Measurements from ENCODE around the gene SELENBP1. TPM values are rescaled to one million over a fixed set of nuclear protein-coding genes. Genes with fewer than 3 reads are reported as not detected.

SELENBP1 gene
- total RNA-seq = not detected
- 1.2 TPM for total RNA-seq (2013)

- Mint-ChIP-seq H3K36me3 (no peaks in the 10 kb centered on the region), H3K9me3 (no peaks in the 10 kb centered on the region), H3K27ac (no peak within 1 kb of the TSS), H3K4me1 (no peaks in the 10 kb centered on the region), H3K4me3 (no peak within 1 kb of the TSS), H3K27me3 (ENCODE audit: low read depth in 2 of 2) (peaks cover 0 to 2% of the 10 kb centered on the region in 2 donors)
- Histone ChIP-seq H3K4me1 (ENCODE audit: control insufficient read depth, insufficient read depth, low read length) (peaks cover 9% of the 10 kb centered on the region), H3K9me3 (ENCODE audit: control insufficient read depth, insufficient read depth, low read length) (no peaks in the 10 kb centered on the region), H3K27ac (ENCODE audit: low read length) (no peak within 1 kb of the TSS), H3K36me3 (ENCODE audit: control insufficient read depth, insufficient read depth, low read length) (no peaks in the 10 kb centered on the region), H3K4me3 (ENCODE audit: low read length) (no peak within 1 kb of the TSS), H3K27me3 (ENCODE audit: control insufficient read depth, insufficient read depth, low read length) (no peaks in the 10 kb centered on the region)
- intact Hi-C loops (cut with micrococcal nuclease) = no loop called here
- 95% methylated on average over 11 of the region's 11 CpGs for WGBS (ENCODE audit: insufficient coverage)
- ATAC-seq (no peak), DNase-seq (no peak)
- TF ChIP-seq CTCF (IDR thresholded peaks at IDR 0.05) = no peak
Observed at GRCh38 chr1:151372058-151372934, at the start of gene SELENBP1. TSS of gene SELENBP1 (minus strand) at chr1:151372705. CDS start at chr1:151372641, 64 bp downstream.

- 97% methylated on average over 2 of the region's 5 CpGs for WGBS (ENCODE audit: insufficient coverage)
- DNase-seq = no peak
- Mint-ChIP-seq H3K9me3 (no peaks in the 10 kb centered on the region), H3K36me3 (peaks cover 12% of the 10 kb centered on the region), H3K27me3 (ENCODE audit: low read depth in 2 of 2) (no peaks in the 10 kb centered on the region), H3K27ac (no peak overlapping the region), H3K4me3 (no peak overlapping the region), H3K4me1 (no peaks in the 10 kb centered on the region)
- intact Hi-C loops (cut with micrococcal nuclease) = no loop called here
- no peaks in the 10 kb centered on the region for H3K4me1 ChIP-seq (ENCODE audit: control insufficient read depth, insufficient read depth, low read length)
- H3K4me3 ChIP-seq (ENCODE audit: low read length) = no peak overlapping the region
- ATAC-seq = no peak
- TF ChIP-seq CTCF (IDR thresholded peaks at IDR 0.05) = no peak
- no peaks in the 10 kb centered on the region for H3K27me3 ChIP-seq (ENCODE audit: control insufficient read depth, insufficient read depth, low read length)
- peaks cover 52% of the 10 kb centered on the region for H3K36me3 ChIP-seq (ENCODE audit: control insufficient read depth, insufficient read depth, low read length)
- H3K27ac ChIP-seq (ENCODE audit: low read length) = no peak overlapping the region
- no peaks in the 10 kb centered on the region for H3K9me3 ChIP-seq (ENCODE audit: control insufficient read depth, insufficient read depth, low read length)
Observed at GRCh38 chr1:151419819-151420218, 47.3 kb upstream of the SELENBP1 start.

- no peak overlapping the region for H3K4me3 Mint-ChIP-seq
- no peaks in the 10 kb centered on the region for H3K27me3 Mint-ChIP-seq (ENCODE audit: low read depth in 2 of 2)
- no peak for DNase-seq
- intact Hi-C loops (cut with micrococcal nuclease) = no loop called here
- no peak for ATAC-seq
- H3K4me3 ChIP-seq (ENCODE audit: low read length) = no peak overlapping the region
- peaks cover 43% of the 10 kb centered on the region for H3K36me3 ChIP-seq (ENCODE audit: control insufficient read depth, insufficient read depth, low read length)
- peaks cover 3% of the 10 kb centered on the region for H3K36me3 Mint-ChIP-seq
- H3K27ac Mint-ChIP-seq = peak overlapping the region in 1 of 2 donors; percentile 8
- no peak for TF ChIP-seq CTCF (IDR thresholded peaks at IDR 0.05)
- WGBS (ENCODE audit: insufficient coverage) = 85% methylated on average over 3 of the region's 3 CpGs
- H3K4me1 ChIP-seq (ENCODE audit: control insufficient read depth, insufficient read depth, low read length) = no peaks in the 10 kb centered on the region
- H3K9me3 Mint-ChIP-seq = no peaks in the 10 kb centered on the region
- no peaks in the 10 kb centered on the region for H3K27me3 ChIP-seq (ENCODE audit: control insufficient read depth, insufficient read depth, low read length)
- no peaks in the 10 kb centered on the region for H3K9me3 ChIP-seq (ENCODE audit: control insufficient read depth, insufficient read depth, low read length)
- H3K4me1 Mint-ChIP-seq = no peaks in the 10 kb centered on the region
- no peak overlapping the region for H3K27ac ChIP-seq (ENCODE audit: low read length)
Observed at GRCh38 chr1:151418081-151418480, 45.6 kb upstream of the SELENBP1 start.

All from natural killer cell (primary cell).